SK-N-DZ (cell line): ENCODE measurements around the gene CTSH. TPM values are rescaled to one million over a fixed set of nuclear protein-coding genes. Genes with fewer than 3 reads are reported as not detected.

Experiments
- DNase-seq: peaks from one replicate; pipeline ENCODE4 v3.0.0-alpha.2; 2015; ENCODE audit warnings: low spot score
- polyA plus RNA-seq, 2 experiments: library from polyadenylated mRNA; depleted of rRNA; stranded (reverse); fragments of >200 nt; gene quantifications; 2 replicates each; pipeline ENCODE4 v1.2.3, GENCODE V29; 2014

The CTSH gene
- polyA plus RNA-seq (2014; cell fraction: cytosol; rRNA removed), result 19.3 and 36.2 TPM in 2 replicates
- 19.5 and 40.3 TPM in 2 replicates for polyA plus RNA-seq (2014; cell fraction: nucleus; rRNA removed)

DNA sequence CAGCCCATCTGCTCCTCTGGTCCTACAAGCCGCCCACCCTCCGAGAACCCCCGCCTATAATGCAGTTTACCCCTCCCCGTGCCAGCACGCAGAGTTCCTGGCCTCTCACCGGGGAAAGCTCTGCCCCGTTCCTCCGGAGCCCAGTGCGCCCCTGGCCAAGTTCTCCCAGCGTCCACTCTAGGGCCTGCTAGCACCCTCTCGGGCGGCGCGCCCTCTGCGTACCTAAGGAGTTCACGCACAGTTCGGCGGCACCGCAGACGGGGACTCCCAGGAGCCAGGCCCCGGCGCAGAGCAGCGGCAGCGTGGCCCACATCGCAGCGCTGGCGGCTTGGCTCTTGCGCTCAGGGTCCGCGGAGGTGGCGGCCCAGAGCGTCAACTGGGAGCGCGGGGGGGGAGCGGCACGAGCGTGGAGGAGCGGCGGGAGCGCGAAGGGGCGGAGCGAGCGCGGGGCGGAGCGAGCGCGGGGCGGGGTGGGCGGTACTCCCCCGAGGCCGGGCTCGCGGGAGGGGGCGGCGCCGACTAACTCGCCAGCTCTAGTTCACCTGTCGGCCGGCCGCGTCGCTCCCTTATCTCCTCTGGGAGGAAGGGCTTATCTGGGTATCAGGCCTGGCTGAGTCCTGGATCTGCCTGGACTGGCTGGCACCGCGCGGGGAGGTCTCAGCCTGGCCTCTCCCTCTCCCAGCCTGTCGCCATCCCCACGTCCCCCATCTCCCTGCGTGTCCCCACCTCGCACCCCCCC, at the start of gene CTSH:
Gene CTSH, minus strand, starts transcription at position 378 of the 739 bp plus-strand sequence. Its CDS starts 65 bp downstream, at position 313.
- DNase-seq, result peak; percentile 78

DNA sequence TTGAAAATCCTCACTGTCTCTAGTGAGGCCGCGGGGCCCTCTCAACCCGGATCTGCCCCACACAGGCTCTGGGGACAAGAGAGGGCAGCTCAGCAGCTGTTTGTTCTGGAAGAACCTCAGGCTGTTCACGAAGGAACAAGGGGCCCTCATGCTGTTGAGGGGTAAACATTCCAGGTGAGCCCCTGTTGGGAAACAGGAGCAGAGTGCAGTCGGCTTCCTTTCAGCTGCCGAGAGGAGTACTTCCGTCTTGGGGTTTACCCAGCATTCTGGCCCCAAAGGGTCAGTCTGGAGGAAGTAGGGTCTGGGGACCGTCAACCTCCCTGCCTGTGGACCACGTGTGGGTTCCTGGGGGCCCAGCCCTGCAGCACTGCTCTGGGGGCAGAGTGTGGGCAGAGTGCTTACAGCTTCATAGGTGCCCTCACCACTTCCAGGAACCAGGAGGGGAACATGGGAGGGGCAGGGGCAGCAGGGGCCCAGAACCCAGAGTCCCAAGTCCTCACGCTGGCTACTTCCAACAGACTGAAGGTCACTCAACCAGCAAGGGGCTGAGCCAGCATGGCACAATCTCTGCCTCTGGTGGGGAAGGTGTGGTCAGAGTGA, 49.2 kb upstream of the CTSH start:
- DNase-seq, result no peak

DNA sequence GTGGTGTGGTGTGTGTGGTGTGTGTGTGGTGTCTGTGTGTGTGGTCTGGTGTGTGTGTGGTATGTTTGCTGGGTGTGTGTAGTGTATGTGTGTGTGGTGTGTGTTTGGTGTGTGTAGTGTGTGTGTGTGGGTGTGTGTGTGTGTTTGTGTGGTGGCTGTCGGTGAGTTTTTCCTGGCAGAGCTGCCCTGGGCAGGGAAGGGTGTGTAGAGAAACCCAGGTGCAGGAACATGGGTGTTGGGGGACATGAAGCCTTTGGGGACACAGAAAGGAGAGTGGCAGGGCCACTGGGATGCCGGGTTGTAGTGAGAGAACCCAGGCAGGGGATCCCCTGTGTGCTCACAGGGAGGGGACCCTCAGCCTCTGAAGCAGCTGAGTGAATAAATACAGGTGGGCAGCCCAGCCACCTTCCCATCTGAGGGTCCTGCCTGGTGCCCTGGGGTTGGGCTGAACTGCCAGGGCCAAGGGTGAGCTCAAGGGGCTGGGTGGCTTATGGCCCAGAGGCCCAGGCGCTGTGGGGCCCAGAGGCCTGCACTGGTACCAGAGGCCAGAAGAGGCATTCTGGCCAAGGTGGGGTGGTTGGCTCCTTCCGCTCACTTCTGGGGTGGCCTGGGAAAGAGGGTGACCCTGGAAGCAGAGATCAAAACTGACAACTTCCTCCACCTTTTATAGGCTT, 48.5 kb upstream of the CTSH start:
- DNase-seq, result no peak

GRCh38 chr15:78992416-78993256, 47.8 kb upstream of the CTSH start:
- peak; percentile 44 for DNase-seq

DNA sequence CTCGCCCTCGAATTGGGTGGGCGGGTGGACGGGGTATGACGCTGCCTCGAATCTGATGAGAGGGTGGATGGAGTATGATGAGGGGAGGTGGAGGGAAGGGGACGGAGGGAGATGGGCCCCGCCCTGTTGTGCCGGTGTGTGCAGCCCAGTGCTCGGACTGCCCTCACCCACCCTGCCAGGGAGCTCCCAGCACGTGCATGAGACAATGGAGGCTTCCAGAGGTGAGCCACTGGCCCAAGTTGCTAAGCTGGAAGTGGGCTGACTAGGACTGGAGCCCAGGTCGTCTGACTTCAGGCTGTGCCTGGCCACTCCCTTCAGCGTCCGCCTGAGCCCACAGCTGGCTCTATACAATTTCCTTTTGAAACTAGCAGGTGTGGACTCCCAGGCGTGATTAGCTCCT, 47.0 kb upstream of the CTSH start:
- no peak for DNase-seq

DNA sequence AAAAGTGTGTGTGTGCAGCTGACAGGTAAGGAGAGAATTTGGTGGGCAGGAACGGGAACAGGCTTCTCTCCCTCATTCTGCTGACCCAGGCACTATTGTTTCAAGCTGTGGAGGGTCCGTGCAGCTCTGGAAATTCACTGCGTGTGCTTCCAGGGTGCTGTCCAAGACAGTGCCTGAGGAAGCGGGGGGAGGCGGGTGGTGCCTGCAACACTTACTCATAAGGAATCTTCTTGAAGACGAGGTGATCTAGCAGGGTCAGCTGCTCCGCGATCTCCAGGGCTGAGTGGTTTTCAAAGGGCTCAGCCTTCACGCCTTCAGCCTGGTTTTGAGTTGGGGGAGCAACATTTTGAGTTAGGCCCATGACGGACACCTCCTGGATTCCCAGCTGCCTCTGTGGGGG, 46.6 kb upstream of the CTSH start:
- DNase-seq, result no peak

DNA sequence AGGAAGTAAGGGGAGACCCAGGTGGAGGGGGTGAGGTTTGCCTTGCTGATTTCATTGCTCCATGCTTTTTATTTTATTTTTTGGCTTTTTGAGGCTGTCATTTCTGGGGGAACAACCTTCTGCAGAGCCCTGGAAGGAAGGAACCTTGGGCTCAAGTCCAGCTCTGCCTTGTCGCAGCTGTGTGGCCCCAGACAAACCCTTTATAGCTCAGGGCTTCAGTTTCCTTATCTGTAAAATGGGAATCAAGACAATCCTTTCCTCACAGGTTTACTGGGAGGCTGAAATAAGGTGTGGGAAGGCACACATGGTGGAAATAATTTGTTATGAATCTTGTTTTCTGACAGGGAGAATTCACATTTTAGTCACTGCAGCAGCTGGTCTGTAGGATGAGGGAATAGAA, 45.4 kb upstream of the CTSH start:
- DNase-seq, result no peak

DNA sequence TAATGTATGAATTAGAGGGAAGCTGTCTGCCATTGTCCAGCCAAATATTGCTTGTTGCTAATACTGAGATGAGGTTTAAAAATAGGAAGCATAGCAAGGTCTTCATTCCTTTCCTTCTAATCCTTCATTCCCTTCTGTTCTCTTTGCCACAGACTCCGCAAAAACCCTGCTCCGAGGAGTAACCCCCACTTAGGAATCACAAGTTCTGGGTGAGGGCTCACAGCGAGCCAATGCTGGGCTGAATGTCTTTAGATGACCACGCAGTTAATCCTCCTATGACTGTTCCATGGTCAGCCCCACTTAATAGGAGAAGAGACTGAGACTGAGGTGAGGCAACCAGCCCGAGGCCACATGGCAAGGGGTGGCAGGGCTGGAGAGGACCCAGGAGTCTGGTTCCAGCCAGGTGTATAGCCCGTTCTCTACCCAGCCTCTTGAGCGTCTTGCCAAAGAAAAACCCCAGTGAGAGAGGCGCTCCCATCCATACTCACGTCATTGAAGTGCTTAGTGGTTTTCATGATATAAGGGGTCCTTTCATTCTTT, 44.9 kb upstream of the CTSH start:
- DNase-seq, result no peak

DNA sequence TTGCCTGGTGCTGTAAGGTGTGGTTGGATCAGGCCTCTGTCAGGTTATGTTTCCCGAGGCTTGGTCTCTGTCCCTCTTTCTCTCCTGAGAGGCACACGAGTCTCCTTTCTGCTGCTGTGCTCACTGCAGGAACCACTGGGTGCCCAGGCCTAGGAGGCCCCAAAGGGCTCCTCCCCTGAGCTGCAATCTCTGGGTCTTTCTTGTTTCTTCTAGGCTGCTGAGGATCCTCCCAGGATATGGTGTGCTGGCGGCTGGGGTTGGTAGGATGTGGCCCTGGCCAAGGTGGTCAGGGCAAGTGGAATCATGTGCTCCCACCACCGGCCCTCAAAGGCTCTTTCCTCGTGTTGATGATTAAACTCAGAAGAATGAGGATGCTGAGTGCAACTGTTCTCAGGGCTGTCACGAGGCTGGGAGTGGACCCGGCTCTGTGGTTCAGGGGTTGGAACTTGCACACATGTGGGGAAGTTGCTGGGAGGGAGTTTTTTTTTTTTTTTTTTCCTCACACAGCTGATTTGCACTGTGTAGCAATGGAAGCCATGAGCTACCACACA, 43.6 kb upstream of the CTSH start:
- DNase-seq, result no peak

DNA sequence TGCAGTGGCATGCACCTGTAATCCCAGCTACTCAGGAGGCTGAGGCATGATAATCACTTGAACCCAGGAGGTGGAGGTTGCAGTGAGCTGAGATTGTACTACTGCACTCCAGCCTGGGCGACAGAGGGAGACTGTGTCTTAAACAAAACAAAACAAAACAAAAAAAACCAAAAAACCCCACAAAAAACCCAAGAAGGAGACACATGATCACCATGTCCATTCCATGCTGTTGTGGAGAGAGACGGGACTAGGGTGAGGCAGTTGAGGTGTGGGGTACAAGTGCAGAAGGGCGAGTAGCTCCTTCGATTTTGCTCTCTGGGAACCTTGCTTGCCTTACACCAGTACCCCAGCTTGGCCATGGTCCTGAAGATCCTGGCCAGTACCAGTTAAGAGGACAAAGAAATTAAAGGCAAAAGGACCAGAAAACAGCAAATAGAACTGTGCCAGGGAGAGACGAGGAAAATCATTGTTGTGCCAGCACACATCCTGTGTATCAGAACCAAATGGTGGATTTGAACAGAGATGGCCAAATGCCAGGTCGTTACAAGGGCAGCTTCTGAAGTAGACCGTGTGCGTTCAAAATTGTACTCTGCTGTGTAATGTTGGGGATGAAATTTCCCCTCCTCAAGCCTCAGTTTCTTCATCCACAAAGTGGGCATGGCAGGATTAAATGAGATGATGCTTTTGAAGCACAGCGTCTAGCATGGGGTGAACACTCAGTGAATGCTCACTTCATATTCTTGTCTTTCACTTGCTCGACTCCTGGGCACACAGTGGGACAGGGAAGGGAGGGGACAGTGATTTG, 42.9 kb upstream of the CTSH start:
- DNase-seq, result no peak

GRCh38 chr15:78985859-78986475, 41.1 kb upstream of the CTSH start:
- no peak for DNase-seq

- no peak for DNase-seq
Measured at GRCh38 chr15:78984041-78984440, 39.2 kb upstream of the CTSH start.

GRCh38 chr15:78983146-78983918, 38.5 kb upstream of the CTSH start:
- no peak for DNase-seq

DNA sequence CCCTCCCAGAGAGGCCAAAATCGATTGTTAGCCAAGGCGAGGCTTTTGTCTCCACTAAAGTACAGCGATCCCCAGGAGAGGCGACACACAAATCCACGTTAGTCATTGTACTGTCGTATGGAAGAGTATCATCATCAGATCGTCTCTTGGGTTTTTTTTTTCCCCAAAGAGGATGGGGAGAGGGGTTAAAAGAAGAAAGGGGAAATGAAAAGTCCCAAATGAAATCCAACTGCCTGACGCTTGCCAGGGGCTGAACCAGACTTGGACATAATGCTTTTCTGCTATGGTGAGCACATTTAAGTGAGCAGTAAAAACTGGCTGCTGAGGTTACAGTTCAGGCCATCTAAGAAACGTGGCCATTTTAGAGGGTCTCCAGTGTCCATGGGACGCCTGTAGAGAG, 37.9 kb upstream of the CTSH start:
- no peak for DNase-seq

DNA sequence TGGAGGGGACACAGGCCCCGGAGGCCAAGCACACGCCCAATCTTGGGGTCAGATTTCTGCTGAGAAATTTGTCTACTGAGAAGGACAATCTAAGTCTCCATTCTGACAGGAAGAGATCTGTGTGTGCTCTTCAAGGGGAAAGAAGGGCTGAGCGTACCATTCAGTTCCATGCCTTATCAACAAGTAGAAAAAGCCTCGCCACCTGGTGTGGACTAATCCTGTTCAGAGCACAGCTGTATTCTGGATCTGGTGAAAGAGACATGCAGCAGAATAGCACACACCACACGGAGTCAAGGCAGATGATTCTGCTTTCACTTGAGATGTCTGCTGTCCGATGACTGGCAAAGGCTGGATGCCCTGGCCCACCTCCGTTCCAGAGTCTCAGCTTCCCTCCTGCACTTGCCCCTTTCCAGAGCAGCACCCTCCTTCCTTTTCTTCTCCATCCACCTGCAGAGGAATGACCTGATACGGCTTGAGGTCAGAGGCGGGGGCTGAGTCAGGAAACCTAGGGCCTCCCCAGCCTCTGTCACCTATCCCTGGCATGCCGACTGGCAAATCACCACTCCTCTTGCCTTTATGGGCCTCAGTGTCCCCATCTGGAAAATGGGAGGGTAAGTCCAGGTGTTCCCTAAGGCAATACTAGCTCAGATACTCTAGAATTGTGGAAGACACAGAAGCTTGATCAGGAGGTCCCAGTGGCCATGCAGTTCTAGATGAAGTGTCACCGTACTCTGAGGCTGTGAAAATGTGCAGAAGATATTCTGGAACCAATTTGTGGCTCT, 36.9 kb upstream of the CTSH start:
- no peak for DNase-seq

DNA sequence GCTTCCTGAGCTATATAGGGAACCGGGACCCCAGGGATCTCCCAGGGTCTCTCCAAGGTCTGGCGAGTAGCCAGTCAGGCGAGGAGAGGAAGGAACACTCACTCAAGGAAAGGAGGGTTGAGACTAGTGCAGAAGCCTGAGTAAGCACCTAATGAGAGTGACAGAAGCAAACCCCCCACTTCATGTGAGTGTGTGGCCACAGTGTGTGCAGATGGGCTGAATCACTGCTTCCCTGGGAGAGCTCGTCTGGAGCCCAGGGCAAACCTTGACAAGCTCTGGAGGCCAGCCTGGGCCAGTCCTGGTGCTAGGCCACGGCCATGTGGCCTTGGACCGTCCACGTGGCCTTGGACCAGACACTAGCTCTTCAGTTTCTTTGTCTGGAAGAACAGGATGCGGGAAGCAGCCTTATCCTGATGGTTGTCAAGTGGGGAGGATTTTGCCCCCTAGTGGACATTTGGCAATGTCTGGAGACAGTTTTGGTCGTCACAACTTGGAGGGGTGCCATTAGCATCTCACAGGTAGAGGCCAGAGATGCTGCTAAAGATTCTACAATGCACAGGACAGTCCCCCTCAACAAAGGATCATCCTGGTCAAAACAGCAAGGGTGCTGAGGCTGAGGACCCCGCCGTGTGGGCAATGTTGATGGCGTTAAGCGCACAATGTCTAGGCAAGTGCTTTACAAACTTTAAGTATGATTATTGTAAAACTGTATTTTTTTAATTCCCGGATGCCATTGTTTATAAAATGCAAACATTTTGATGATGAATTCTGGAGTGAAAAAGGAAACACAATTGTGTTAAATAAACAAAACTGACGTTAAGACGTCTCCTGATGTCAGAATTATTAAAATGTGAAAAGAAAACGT, 34.8 kb upstream of the CTSH start:
- peak; percentile 85 for DNase-seq

DNA sequence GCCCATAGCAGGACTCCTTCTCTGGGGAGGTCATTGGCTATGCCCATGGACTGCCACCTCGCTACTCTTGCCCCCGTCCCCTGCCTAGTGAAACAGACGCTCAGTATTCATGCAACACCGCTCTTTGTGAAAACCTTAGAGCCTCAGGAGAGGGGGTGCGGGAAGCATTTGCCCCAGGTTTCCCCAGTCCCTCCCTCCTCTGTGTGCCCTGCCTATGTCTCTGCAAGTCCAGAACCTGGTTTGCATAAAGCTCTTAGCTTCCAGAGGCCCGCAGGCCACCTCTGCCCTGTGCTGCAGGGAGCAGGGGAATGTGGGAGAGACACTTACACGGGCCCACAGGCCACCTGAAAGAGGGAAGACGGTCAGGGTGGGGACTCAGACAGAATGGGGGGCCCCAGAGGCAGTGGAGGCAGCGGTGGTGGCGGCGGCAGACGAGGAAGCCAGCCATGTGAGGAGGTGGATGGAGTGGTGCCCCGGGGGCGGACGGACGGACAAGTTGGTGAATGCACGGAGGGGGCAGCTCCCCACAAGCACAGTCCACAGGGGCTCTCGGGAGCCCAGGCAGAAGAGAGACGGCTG, 33.8 kb upstream of the CTSH start:
- no peak for DNase-seq
